Gastroesophageal sphincter (tissue), 3 donors: ENCODE results near the gene TBC1D5.

Experiments
- CTCF ChIP-seq, 4 experiments: fragments of 200-600 bp in 2 of 4; fragments of 450-650 bp in 2 of 4; sonication (generic) in 1 of 4; IDR thresholded peaks; one replicate each; pipeline ENCODE4 v1.5.1; 2017 to 2019; ENCODE audit warnings: antibody characterized with exemption in 4 of 4, mild to moderate bottlenecking in 2 of 4, moderate library complexity in 2 of 4
- POLR2A ChIP-seq, 2 donors: fragments of 450-650 bp; IDR thresholded peaks; one replicate each; pipeline ENCODE4 v1.6.1; 2017; ENCODE audit warnings: antibody characterized with exemption in 2 of 2, mild to moderate bottlenecking in 2 of 2, moderate library complexity in 1 of 2

GRCh38 chr3:17231537-17232261 is 510.7 kb downstream of the TBC1D5 start:
- TF ChIP-seq POLR2A (IDR thresholded peaks at IDR 0.05) (no peak), CTCF (IDR thresholded peaks at IDR 0.05) (no peak)
